ENCODE results near the gene TAGLN2.

TAGLN2 gene

DNA sequence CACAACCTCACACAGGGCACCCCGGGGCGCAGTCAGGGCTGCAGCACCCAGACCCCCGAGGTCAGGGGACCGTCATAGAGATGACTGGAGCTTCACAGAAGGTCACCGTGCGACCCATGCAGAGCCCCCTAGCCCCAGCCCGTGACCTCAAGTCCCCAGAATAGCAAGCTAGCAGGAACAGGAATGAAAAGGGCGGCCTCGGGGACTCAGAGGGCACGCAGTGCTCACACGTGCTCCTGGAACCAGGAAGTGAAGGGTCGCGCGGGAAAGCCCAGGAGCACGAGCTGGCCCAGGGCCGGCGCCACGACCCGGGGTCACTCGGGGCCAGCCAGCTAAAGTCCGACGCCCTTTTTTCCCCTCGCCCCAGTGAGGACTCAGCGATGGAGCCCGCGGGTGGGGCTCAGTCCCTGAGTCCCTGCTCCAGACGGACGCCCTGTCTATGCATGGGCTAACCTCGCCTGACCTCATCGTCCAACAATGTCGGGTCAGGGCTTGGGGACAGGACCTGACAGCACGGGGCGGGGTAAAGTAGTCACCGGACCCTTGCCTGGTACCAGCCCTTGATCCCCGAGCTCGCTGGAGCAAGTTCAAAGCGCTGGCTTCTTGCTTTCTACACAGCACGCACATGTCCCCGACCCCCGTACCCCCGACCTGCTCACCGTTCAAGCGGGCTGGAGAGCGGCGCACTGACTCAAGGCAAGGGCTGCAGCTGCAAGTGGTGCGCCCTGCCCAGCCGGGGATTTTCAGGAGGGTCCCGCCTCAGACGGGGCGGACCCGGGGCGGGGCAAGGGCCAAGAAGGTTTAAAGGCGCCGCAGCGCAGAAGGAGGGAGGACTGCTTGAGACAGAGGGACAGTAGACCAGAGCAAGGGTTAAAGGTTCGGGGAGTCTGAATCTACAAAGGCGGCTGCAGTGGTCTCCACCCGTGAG is at the start of gene TAGLN2:
Gene TAGLN2, minus strand, starts transcription at position 717 of the 928 bp plus-strand sequence. CDS start 4,998 bp downstream, outside the sequence.
- peak; percentile 61 for DNase-seq

DNA sequence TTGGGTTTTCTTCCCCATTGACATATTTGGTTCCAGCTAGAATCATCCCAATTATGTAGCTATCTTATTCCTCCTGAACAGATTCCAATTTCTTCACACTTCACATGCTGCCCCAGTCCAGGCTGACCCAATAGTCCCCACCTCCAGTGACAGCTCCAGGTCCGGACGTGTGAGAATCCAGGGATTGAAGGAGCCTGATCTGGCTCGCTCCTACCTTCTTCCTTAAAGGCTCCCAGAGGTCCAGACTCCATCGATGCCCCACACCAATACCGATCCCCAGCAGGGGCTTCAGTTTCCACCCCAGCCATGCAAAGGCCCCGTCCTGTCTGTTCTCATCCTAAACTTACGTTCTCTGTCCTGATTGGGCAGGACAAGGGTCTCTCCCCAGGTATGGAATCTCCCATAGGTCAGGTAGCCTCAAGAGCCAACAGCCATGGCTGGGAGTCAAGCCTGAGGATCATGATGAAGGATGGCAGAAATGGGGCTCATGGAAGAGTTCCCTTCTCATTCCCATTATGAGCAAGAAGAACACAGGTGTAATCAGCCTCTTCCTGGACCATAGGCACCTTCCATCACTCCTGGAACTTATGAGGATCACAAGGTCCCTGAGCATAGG is 49.2 kb upstream of the TAGLN2 start:
- DNase-seq, result no peak

DNA sequence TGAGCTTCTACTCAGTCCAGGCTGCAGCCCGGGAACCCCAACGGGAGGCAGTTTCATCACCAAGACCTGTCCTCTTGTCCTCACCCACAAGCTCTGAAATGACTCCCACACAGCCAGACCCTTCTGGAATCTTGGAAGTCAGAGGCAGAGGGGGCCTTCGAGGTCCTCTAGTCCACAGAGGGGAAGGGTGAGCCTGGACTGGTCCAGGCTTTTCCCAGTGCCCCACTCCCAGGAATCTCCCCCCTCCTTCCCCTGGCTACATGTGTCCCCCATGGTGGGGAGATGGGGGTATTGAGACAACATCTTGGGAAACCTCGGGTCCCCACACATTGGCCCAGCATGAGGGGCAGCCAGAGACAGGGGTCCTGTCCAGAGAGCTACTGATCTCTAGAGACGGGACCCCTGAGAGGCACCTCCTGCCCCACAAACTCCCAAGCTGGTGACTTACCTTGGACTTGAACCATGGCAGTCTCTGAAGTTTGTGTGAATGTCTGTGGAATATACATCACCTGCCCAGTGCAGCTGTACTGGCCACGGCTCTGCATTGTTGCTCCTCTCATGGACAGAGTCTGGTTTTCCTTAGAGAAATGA is 48.1 kb upstream of the TAGLN2 start:
- DNase-seq, result no peak

DNA sequence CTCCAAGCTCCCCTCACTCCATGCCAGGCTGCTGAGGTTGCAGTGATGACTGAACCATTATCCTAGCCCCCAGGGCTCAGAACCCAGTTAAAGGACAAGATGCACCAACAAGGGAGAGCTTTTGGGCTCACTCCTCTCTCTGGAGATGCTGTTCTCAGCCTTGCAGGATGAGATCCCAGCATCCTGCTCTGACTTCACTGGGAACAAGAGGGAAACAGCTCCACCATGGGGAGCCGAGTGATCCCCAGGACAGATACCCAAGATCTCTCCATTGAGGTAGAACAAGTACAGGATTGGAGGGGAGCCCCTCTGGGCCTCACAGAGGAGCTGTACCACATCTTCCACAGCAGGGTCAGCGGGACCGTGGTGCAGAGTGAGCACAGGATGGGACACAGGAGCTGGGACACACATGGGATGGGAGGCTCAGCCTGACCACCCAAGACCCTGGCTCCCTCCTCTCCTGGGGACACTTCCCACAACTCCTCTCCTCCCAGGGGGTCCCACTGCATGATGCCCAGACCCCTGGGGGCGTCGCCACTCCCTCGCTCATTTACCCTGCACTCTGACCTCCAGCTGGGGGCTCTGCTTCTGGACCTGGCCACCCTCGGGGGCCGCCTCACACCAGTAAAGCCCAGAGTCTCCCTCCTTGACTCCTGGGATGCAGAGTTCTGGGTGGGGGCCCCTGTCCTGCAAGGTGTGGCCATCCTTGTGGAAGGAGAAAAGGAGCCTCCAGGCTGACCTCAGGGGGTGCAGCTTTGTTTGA is 47.3 kb upstream of the TAGLN2 start:
- DNase-seq, result no peak

DNA sequence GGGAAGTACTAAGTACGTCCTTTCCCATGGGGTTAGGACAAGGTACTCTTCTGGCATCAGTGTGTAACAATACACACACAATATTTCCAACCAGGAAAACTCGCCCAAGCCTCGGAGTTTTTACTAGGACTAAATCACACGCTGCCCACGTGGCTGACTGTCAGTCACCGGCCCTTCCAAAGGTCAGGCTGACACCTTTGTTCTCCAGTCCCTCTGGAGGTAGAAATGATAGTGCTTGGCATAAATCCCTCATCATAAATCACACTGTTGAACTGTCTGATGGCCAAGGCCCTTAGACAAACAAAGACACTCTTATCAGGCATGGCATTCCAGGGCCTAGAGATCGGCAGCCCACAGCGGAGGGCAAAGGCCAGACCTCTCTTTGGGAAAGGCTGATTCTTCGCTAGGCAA is 45.6 kb upstream of the TAGLN2 start:
- DNase-seq, result no peak

DNA sequence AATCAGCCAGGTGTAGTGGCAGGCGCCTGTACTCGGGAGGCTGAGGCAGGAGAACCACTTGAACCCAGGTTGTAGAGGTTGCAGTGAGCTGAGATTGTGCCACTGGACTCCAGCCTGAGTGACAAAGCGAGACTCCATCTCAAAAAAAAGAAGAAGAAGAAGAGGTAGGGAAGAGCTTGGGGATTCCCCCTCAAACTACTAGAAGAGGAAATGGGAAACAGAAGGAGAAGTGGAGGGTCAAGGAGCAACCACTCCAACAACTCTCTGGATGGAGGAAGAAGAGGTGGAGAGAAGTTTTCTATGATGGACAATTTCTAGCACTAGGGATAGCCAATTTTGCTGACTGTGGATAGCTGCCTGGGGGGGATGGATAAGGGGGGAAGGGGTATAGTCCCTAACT is 43.6 kb upstream of the TAGLN2 start:
- DNase-seq, result no peak

DNA sequence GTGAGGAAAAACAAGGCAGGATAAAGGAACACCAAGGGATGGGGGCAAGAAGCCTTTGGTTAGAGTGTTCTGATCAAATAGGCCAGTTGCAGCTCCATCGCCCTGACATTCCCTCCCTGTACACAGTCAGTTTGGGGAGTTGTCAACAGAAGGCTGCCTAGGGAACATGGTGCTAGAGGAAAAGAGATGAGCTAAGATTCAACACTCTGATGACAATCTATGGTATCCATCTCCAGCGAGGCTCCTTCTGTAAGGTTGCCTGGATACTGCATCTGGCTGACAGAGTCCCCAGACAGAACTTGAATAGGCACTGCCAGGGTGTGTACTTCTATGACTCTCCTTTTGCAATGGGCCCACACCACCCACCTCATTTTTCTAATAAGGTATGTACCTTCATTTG is 40.0 kb upstream of the TAGLN2 start:
- DNase-seq, result no peak

DNA sequence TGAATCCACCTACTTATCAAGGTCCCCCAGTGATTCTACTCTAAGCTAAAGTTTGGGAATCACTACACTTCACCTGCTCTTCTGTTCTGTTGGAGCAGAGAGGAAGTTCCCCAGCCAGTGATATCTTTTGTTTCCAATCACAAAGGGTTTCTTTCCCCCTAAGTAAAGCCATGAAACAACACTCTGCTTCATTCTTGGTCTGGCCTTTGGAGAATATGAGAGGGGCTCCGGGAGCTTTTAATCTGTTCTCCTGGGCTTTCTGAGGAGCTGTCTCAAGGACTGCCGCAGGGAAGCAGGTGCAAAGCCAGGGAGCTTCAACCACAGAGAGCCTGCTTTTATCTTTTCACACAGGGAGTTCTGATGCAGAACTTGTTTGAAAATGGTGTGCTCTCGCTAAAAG is 38.8 kb upstream of the TAGLN2 start:
- peak; percentile 76 for DNase-seq

DNA sequence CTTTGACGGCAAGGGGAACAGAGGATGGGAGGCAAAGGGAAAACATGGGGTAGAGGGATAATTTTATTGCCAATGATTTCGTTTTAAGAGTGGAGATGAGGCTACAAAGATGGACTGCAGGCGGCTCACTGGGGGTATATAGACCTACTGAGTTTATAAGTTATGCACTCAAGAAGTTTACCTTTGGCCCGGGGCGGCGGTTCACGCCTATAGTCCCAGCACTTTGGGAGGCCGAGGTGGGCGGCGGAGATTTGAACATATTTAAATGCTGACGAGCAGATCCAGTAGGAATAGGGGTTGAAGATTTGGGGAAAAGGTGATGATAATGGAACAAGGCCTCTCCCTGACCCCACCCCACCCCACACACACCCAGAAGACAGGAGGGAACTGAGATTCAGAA is 36.9 kb upstream of the TAGLN2 start:
- DNase-seq, result no peak

DNA sequence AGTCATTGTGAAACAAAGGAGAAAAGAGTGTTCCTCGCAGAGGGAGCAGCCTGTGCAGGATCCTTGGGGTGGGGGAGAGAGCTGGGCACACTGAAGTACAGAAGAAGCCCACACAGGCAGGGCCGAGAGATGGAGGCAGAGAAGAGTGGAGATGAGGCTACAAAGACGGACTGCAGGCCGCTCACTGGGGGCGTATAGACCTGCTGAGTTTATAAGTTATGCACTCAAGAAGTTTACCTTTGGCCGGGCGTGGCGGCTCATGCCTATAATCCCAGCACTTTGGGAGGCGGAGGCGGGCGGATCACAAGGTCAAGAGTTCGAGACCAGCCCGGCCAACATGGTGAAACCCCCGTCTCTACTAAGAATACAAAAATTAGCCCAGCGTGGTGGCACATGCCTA is 36.3 kb upstream of the TAGLN2 start:
- DNase-seq, result no peak

DNA sequence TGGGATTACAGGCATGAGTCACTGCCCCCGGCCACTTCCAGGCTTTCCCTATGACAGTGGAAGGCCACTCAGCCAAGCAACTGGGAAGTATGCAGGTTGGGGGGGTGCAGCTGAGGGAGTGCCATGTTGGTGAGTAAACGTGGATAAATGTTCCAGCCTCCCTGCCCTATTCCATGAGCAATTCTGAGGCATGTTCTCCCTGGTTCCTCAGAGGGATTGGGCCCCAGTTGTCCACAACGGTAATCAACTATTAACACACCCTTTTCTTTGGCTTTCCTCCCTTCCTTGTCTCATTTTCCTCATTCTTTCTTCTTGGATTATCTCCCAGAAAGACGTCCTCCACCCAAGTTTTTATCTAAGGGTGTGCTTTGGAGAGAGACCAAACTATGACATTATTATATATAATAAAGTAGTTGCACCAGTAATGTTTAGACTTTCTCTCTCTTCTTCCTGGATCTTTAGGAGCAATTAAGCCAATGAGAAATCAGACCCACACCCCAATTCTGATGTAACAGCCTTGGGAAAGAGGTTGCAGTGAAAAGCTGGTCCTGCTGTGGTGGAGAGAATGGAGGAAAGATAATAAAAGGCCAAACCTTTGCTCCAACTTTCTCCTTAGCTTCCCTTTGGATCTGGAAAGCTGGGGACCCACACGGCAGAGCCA is 35.5 kb upstream of the TAGLN2 start:
- no peak for DNase-seq

DNA sequence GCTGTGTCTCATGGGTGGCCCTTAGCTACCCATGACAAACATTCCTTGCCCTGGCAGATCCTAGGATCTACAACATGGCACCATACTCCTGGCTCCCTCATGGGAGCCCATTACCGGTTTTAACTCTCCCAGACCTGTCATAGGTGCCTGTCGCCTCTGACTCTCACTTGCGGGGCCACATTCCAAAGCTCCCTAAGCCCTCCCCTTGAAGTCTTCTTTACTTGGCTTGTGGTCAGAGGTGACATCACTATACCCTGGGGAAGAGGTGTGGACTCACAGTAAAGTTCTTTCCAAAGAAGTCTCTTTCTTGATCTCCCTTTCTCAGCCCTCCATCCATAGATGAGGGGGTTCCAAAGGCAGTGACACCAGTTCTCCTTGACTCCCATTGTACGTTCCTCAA is 34.1 kb upstream of the TAGLN2 start:
- no peak for DNase-seq

DNA sequence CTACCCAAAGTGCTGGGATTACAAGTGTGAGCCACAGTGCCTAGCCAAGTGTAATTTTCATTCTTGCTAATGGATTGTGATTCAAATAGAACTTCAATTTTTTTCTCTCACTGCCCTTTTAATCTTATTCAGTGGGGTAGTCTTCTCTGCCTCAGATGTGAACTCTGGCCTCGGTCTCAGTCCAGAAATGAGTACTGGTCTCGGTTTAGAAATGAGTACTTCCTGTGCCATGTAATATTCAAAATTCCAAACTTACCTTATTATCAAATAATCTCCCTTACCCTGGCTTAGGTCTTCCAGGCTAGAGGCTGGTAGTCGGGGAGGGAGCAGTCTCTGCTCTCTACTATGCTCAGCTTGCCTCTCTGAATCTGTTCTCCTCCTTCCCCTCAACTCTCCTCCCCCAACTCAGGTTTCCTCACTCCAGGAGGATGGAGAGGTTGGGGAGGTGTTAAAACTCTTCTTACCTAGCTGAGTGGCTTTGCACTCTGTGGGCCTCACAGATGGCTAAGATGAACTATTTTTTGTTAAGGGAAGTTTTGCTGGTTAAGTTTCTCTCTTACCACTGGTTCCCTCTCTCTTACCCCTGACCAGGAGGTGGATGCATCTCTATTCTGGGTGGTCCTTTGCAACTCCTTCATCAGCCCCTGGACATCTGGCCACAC is 33.5 kb upstream of the TAGLN2 start:
- no peak for DNase-seq

DNA sequence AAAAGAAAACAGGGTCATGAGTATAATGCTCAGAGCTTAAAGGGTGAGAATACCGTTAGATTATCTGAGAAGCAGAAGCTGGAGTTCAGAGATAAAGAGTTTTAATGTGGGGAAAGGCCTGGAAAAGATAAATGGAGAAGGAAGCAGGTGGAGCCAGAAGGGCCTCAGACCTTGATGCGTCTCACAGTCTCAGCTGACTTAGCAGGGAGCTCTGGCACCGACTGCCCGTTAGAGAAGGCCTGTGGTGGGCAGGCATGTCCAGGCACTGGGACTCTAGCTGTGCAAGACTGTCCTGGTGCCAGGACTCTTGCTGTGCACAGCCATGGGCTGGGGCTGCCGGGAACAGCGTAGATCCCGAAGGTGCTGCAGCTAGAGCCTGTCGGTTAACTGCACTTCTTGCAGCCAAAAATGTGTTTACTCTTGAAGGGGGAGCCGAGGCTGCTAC is 32.5 kb upstream of the TAGLN2 start:
- peak; percentile 79 for DNase-seq

DNA sequence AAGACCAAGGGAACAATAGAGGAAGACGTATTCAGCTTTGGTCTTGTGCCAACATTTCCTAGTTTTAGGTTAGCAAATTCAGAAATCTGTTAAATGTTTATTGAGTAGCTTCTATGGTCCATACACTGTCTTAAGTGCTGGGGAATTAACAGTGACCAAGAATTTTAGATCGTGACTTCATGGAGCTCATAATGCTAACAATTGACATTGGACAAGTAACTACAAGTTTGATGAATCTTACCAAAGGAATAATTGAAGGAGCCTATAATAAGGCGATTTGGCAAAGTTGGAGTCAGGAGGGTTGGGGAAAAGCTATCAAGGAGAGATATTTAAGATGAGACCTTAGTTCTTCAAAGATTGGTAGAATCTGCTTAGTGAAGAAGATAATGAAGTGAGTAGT is 30.1 kb upstream of the TAGLN2 start:
- DNase-seq, result no peak

DNA sequence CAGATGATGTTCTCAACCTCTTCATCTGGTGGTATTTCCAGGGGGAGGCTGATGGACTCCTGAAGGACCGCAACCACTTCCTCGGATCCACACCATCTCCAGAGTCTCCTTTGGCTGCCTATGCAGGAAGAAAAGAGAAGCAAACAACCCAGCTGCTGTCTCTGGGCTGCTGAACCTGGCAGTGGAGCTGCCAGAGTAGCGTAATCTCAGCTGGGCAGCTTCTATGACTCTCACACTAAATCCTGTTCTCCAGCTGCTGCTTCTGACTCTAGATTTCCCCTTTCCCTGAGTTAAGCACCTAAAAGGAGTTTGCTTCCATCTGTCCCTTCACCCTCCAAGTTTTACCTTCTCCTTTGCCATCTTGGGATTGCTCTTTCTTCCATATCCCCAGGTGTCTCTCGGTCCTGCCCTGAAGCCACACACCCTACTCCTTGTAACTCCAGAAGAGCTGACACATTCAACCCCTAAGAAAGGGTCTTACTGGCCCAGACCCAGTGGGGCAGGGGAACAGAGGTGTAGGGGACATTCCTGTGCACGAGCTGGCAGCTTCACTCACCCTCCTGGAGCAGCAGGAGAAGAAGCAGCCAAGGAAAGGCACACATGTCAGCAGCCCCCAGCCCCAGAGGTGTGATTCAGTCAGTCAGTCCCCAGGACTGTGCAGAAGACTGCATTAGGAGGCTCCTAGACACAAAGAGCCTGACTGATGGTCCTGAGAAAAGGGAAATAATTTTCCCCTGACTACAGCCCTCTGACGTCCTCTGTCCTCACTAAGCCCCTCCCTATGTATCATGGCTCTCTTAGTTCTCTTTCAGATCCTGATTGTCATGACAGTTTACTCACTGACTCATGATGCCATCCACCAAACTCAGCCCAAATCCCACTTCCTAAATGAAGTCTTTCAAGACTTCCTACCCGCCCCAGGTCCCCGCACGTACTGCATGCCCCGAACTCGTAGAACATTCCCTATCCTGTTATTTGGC is 28.5 kb upstream of the TAGLN2 start, which contains the start of gene SLAMF9:
Gene SLAMF9, minus strand, starts transcription at position 702 of the 980 bp plus-strand sequence. Its CDS starts 100 bp downstream, at position 602.
- no peak for DNase-seq

DNA sequence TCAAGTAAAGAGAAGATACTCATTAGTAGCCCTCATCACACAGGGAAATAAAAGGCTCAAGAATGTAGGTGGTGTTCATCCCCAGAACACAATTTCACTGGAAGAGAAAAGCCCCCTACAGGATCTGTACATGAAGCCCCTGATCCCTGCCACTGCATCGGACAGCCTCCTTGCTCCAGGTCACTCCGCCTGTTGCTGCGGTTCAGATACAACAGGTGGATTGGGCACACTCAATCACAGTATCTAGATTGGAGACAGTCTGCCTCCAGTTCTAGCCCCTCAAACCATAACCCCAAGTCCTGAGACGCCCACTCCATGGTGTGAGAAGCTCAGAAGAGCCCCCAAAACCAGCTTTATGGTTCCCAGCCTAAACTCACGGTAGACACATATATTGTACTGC is 27.6 kb upstream of the TAGLN2 start:
- no peak for DNase-seq

DNA sequence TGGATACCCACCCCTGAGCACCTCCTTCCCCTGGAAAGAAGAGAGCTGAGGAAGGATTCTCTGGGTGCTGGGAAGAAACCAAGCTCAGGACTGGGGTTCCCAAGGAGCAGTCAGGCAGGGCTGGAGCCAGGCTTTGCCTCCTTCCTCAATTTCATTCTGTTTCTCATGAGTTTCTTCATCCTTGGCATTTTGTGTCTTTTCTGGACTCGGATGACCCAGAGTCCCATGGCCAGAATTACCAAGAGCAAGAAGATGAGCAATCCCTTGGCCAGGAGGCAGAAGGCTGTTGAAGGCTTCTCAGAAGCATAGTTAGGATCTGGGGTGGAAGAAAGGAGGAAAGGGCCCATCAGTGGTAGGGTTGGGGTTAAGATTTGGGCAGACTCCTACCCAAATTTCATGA is 26.2 kb upstream of the TAGLN2 start:
- no peak for DNase-seq

DNA sequence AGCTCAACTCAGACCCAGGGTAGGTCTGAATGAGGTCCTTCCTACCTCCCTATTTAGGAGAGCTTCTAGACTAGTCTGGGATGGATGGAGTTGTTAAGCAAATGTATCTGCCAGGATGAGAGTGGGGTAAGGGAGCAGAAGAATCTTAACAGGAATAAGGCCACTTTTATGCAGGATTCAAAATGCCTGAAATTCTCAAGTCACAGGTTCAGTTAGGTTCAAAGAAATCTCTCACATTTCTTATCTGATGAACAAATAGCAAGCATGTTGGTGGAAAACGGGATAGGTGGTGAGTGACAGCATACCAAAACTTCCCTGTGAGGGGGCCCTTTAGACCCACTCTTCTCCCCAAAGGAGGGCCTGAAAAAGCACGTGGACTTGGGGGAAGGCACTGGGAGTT is 25.7 kb upstream of the TAGLN2 start:
- no peak for DNase-seq

DNA sequence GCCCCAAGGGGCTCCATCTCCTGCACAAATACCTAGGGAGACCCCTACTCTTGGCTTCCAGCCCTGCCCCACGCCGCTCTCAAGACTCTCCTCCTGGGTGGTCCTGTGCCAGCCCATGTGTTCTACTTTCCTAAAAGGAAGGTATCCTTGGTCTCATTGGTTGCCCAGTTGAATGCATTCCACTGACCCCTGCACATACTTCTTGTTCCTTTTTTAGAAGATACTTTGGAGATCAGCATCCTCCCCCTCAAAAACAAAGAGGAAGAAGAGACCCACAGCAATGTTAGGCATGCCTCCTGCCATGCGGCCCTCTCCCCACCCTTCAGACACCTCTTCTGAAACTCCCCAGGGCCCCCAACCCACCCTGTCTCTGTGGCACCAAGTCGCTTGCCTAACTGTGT is 24.7 kb upstream of the TAGLN2 start:
- DNase-seq, result no peak

DNA sequence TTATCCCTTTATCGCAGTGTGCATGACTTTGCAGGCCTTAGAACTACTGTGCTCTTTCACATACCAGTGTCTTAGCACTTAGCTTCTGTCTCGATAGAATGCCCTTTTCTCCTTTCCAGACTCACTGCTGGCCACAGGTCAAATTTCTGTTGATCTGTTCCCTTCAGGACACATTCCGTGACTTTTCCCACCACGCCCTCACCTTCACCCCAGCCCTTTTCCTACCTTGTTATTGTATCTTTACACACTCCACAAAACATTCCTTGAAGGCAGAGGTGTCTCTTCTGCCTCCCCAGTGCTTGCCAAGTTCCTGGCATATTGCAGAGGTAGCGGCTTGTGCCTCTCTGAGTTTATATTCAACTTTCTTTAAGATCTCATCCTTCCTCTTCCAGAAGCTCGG is 23.8 kb upstream of the TAGLN2 start:
- DNase-seq, result no peak
